GM21515 (cell line): ENCODE measurements around the gene BRD3OS.

ENCODE experiments used
- ATAC-seq: cut with Tn5 transposase; IDR thresholded peaks from one replicate; pipeline ENCODE4 v1.9.1; 2021; ENCODE audit not compliant: unreplicated experiment

BRD3OS gene

DNA sequence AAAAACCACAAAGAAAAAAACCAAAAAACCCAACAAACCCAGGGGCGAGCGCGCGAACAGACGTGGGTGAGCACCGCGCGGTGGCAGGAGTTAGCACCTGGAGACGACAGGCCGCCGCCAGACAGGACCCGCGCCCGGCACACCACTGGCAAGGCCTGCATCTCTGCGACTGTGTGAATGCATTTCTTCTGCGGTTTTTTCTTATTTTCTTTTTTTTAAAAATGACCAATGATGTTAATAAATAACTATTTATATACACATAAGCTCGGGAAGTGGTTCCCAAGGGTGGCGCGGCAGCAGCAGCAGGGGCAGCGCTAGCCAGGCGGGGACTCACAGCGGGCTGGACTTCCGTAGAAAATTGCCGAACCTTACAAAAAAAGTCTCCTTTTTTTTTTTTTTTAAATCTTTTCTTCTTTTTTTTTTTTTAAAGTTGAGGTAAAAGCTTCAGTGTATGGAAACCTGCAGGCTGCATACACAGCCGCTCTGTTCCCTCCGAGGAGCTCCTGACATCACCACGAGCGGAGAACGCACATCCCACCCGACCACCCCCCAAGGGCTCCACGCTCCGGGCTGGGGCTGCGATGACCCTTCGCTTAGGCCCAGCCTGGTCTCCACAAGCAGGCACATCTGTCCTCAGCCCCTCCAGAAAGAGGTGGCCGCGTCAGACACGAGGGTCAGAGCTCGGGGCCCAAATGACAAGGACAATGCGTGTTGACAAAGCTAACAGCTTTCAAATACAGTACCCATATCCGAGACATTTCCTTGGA lies 7.4 kb downstream of the BRD3OS start:
- no peak for ATAC-seq

DNA sequence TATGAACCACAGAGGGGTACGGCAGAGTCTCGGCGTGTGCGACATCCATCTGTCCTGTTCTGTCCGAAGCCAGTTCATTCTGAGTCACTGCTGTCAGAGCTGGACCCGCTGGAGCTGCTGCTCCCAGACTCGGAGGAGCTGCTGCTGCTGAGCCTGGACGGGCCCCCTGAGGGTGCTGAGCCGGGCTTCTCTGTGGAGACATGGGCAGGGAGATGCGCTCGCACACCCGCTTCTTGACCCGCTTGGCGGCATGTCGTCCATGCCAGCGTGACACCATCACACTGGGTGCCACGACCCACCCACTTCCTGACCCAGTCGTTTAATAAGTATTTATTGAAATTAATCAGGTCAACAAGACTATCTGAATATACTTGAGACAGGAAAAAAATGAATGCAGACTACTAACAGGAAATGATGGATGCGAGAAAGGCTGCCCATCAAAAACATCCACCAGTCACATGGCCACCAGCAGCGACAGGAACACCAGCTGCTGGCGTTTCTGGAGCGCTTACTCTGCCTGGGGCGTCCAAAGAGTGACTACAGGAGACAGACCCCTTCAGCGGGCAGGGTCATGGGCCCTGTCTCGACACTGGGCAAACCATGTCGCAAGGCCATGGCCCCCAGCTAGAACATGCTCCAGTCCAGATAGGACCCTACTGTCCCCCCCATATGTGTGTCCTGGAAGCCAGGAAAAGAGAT lies 8.4 kb downstream of the BRD3OS start:
- no peak for ATAC-seq

DNA sequence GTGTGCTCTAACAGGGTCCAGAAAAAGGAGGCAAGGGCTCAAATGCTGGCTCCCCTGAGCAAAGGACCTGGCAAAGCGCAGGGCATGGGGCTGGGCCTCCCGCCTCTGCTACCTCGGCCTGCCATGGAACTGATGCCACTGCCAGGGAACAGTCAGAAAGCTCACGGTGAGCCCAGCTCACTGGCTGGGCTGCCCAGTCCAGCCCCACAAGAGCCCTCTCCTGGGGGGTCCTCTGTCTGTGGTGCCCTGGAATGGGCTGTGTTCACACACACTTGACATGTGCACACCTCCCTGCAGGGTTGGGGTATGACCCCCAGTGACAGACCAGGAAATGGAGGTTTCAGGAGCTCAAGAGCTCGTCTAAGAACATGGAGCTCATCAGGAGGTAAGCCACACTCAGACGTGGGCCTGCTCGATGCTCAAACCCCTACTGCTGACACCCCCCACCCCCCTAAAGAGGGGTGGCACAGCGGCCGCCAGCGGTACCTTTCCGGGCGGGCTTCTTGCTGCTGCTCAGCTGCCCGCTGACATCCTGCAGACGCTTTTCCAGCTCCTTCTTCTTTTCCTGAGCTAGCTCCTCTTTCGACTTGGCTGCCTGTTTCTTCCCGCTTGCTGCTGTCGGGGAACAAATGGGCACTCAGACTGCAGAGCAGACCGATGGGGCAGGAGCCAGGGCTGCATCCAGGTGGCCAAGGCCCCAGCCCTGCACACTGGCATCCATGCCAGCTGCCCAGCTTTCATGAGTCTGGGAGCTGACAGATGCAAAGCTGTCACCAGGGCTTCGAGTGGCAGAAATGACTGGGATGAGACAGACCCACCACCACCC lies 9.1 kb downstream of the BRD3OS start:
- no peak for ATAC-seq

DNA sequence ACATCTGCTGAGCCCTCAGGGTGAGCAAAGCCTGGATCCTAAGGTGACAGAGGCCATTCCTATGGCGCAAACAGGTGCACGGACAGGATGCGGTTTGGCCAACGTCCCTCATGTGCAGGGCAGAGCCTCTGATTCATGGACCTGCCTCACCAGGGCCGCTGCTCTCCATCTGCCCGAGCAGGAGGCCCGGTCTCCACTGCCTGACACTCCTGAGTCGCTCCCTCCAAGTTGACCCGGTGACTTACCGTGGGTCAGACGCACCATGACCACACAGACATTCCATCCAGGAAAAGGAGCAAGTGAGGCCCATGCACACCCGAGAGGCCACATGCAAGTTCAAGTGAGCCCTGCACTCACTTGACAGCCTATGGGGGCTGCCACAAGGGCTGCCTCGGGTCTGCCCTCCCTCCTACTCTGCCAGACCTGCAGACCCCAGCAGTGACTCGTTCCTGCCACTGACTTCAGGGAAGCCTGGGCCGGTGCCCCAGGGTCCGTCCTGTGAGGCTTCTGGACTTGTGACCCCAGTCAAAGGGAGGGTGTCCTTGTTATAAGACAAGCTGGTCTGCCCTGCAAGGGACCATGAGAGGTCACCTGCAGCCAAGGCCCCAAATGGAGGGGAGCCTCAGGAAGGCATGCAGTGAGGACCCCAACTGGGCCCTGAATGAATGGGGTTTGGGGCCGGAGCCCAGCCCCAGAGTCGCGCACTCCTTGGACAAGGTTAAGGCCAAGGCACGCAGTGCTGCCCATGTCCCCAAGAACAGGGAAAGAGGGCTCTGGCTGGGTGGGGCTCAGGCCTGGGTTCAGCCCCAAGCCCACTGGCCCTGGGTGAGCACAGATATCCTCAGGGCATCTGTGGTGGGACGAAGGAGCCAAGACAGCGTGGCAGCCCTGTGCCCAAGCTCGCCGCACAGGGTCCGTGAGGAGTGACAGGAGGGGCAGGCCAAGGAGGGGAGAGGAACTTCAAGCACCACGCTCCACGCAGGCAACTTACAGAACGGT lies 10.1 kb downstream of the BRD3OS start:
- no peak for ATAC-seq

DNA sequence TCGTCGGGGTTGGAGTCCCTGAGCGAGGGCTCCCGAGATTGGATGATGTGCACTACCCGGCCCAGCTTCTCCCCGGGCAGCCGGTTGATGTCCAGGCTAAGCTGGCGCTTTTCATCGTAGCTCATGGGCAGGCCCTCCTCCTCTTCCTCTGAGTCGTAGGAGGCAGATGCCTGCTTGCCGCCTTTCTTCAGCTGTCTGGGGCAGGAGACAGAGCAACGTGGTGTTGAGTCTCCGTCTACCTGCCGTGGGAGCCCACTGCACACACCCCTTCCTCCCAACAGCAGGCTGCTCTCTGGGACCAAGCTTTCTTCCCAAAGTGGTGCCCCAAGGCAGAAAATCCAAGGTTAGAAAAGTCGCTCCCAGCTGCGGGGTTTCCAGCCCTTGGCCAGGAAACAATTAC lies 10.8 kb downstream of the BRD3OS start:
- no peak for ATAC-seq

DNA sequence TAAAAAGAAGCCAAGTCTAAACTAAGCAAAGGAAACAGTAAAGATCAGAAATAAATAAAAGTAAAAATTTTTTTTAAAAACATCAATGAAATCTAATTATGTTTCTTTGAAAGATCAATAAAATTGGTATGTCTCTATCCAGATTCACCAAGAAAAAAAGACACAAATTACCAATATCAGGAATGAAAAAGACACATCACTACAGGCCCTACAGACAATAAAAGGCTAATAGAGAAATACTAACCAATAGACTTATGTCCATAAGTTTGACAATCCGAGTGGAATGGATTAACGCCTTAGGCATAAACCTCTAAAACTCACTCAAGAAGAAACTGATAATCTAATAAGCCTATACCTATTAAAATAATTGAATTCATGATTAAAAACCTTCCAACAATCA lies 12.4 kb downstream of the BRD3OS start:
- ATAC-seq, result no peak

DNA sequence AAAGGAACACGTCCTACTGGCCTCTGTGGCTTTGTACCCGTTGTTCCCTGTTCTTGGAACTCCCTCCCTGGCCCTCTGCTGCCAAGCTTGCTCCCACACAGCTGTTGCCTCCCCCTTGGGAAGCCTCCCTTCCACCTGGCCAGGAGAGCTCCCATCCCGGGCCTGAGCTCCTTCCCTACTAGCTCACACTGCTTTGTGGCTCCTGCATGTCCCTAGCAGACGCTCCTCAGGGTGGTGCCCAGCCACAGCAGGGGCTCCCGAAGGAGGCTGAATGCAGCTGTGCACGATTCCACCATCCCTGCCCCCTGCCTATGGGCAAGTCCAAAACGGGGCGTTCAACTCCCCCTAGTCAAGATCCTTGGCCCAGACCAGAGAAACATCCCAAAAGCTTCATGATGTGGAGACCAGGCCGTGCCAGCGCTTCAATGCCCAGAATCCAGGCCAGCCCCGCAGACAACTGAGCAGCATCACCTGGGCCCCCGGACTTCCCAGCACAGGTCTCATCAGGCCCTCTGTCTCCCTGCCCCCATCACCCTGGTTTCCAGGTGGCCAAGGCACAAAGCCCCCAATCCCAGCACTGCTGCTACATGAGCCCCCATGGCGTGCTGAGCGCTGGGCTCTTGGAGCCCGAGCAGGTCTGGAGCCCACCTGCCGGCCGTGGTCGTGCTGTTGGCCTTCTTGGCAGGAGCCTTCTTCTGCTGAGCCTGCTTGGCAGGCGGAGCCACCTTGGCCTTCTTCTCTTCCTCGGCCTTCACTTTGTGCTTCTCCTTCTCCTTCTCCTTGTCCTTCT lies 14.3 kb downstream of the BRD3OS start:
- ATAC-seq, result no peak

DNA sequence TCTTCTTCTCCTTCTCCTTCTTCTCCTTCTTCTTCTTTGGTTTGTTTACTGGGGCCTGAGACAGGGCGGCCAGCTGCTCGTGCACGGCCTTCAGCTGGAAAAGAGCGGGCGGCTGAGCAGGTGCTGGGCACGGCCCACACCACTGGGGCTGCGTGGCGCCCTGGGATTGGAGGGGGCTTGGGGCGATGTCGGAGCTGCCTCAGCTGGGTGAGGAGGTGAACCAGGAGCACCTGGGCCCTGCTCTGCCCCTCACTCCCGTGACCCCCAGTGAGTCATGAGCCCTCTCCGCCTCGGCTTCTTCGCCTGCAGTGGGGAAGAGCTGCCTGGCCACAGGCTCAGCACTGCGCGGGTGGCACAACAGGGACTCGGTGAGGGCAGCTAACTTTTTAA lies 14.9 kb downstream of the BRD3OS start:
- no peak for ATAC-seq

DNA sequence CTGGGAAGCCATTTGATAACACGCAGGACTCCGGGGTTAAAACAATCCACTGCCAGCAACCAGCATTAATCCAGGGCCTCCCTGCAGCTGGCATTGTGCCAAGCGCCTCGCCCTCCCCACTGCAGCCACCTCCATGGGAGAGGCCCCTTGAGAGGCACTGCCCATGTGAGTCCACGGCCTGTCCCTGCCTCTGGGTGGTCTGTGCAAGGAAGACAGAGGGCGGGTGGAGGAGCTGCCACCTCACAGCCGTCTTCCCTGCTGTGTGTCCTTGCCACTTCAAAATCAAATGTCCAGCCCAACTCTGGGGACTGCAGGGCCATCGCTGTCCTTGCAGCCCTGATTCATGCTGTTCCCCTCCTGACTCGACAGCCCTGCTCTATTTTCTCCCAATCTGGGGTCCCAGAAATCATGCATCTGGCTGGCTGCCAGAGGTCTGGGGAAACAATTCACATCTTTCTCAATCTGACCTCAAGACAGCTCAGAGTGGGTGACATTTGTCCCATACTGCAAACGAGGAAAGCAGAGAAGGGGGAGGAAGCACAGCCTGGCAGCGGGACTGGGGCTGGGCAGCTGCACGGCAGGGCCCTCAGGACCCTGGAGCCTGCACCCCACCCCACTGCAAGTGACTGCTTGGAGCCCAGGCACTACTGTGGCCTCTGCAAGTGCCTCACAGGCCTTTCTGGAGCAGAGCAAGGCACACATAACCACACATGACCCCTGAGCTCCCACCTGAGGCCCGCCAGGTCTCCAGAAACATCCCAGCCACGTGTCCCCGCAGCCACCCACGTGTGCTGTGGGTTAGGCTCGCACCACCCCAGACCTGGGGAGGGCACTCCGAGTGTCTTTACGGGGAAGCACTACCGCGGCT lies 15.7 kb downstream of the BRD3OS start:
- ATAC-seq, result no peak

DNA sequence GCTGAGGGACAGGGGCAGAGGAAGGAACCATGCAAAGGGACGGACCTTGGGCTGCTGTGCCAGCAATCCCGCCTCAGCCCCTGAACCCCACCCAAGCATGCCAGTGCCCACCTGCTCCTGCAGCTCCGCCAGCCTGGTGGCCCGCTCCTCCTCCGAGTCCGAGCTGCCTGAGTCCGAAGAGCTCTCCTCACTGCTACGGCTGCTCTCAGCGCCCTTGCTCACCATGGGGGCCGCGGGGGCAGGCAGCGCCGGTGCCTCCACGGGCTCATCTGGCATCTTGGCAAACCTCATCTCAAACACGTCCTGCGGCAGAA lies 16.3 kb downstream of the BRD3OS start:
- no peak for ATAC-seq

DNA sequence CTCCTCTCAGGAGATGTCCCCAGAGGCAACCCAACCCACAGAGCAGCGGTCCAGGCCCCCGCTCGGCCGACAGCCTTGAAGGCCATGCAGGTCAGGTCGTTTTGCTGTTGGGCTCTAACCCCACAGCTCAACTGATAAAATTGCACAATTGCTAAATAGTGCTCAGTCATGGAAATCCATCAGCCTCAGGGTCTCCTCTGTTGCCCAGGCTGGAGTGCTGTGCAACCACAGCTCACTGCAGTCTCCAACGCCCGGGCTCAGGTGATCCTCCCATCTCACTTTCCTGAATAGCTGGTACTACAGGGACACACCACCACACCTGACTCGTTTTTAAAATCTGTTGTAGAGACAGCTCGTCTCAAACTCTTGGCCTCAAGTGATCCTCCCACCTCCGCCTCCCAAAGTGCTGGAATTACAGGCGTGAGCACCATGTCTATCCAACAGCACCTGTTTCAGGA lies 18.3 kb downstream of the BRD3OS start:
- ATAC-seq, result no peak

DNA sequence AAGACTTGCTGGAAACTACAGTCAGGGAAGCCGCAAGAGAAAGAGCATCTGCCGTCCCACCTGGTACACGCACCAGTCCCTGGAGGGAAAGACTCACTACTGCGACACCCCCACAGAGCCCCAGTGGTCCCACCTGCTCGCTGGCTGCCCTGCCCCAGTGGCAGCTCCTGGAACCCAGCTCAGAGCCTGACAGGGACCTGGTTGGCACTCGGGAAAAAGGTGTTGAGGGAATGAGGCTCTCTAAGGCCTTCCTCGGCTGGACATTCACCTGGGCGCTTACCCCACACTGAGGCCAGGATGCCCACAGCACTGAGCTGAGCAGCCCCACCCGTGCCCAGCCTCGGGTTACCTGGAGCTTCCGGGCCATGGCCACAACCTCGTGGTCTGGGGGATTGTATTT lies 19.7 kb downstream of the BRD3OS start:
- no peak for ATAC-seq

DNA sequence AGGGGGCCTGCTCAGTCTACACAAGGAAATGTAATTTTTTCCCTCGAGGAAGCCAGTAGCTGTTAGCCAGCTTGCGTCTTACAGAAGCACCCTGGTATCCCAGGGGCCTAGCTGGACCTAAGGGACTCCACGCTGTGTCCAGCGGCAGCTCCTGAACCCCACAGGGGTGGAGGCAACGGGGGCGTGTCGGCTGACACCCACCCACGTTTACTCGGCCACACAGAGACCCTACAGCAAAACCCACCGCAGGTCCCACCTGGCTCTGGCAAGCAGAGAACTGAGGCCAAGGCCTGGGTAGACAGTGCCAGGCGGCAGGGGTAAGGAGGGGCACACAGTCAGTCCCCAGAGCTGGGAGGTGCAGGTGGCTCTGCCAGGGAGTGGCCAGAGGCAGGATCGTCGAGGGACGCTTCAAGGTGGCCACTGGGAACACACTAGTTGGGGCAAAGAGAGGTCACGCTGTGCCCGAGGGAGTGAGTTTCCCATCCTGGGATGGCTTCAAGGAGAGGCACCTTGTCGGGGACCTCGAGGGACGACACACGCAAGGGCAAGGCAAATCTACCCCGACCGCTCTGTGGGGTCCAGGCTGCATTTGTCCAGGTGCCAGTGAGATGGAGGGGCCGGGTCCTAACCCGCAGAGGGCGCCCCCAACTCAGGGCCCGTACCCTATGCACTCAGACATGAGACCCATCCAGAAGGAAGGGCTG lies 20.7 kb downstream of the BRD3OS start:
- no peak for ATAC-seq

DNA sequence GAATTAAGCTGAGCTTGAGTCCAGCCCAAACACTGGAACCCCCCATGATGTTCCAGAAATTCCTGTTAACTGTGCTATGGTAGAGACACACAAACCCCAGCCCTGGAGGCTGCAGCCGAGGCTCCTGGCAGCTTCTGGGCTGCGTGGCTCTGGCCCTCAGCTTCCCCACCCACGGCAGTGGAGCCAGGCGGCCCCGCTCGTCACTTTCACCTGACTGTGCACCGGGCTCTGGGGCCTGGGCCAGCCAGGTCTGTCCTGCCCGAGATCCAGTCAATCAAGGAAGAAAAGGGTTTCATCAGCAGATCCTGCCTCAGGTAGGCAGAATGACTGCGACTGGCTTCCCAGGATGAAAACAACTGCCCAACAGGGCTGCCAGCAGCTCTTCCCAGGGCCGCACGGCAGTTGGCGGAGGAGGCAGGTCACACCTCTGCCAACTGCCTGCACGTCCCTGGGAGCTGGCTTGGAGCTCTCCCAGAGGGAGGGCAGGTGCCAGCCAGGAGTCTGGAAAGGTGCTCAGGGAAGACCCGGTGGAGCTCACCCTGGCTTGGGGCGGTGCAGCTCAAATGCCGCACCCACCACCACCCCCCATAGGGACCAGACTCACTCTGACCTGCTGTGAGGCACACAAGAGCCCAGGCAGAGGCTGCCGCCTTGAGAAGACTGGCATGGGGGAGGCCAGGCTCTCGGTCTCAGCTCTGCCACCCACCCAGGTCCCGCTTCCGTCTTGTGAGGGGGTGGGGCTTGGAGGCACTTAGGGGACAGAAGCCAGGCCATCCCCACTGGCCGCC lies 21.8 kb downstream of the BRD3OS start:
- ATAC-seq, result no peak

DNA sequence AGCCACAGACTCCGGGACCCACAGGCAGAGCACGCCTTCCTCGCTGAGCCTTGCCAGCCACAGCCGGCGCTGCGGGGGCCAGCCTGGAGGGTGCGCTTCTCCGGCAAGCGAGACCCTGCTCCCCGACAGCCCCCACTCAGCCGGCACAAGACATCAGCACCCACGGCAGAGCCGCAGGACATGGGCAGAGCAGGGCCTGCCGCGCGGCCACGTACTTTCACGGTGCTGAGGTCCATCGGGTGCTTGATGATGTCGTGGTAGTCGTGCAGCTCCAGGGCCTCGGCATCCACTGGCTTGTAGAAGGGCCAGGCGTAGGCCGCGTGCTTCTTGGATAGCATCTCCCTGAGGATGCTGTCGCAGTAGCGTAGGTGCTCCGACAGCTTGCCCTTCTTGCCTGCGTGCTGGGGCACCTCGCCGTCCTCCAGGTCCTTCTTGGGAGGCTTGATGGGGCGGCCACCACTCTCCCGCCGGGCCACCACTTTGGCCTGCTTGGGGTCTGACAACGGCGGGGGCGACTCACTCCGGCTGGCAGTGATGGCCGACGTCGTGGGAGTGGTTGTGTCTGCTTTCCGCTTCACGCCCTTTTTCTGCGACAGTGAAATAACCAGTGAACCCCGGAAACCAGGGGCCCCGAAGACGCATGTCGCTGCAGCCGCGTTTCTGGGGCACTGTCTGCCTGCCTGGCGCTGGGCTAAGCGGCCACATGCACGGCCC lies 22.7 kb downstream of the BRD3OS start:
- ATAC-seq, result no peak

DNA sequence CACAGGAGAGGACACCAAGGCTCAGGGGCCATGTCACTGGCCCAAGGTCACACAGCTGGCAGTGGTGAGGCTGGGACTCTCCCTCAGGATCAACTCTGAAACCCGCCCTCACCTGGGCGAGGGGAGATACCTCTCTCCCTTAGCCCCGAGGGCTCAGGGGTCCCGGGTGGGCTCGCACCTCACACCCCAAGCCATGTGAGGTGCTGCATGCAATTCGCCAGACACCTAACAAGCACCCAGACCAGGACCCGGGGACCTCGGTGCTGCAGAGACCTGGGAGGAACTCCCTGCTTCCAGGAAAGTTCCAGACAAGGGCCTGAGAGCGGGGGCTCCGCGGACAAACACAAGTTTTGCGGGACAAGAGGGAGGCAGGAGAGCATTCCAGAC lies 23.3 kb downstream of the BRD3OS start:
- no peak for ATAC-seq

DNA sequence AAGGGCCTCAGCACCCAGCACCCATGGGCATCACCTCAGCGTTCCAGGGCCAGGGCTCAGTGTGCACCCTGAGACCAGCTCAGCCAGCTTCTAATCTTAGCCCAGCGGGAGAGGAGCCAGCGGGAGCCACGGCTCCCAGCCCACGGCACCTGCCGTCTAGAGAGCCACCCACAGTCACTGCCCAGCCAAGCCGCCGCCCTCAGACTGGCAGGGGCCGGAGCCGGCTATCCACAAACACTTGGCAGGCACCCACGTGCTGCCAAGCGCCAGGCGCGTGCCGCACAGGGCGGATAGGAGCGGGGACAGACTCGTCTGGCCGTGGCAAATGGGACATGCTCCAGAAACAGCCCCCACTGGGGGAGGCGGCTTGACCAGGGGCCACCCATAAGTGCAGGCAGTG lies 24.0 kb downstream of the BRD3OS start:
- ATAC-seq, result no peak
